Panc1 (cell line): ENCODE data around the gene MAGI2. TPM values are rescaled to one million over a fixed set of nuclear protein-coding genes. Genes with fewer than 3 reads are reported as not detected.

Experiments used
- ATAC-seq: fragments of 200-7000 bp; cut with Tn5 transposase; 2 replicates; pipeline ENCODE4 v1.9.1; 2020; ENCODE audit warnings: mild to moderate bottlenecking, moderate library complexity
- BruUV-seq: library from RNA; stranded (reverse); fragments of 400-500 nt; replicated peaks from 2 replicates; lab custom pipeline; 2021; lab: Mats Ljungman, UMichigan
- CTCF ChIA-PET: fragments of 300-600 bp; sonication (Branson Sonifier 250); formaldehyde crosslinking; loops from one replicate; lab custom pipeline; 2022; ENCODE audit warnings: antibody characterized with exemption; lab: Charles Lee
- POLR2A ChIA-PET: fragments of 300-600 bp; sonication (Branson Sonifier 250); formaldehyde crosslinking; loops from one replicate; lab custom pipeline; 2022; ENCODE audit warnings: antibody characterized with exemption; lab: Charles Lee
- DNase-seq: peaks from one replicate; pipeline ENCODE4 v3.0.0-alpha.2; 2010; ENCODE audit warnings: low read depth, low spot score
- H3K27ac ChIP-seq: 2 replicates; pipeline ENCODE4 v1.5.1; 2011; ENCODE audit warnings: mild to moderate bottlenecking, low read length, inconsistent platforms
- H3K27me3 ChIP-seq: fragments of 200-500 bp; sonication (Bioruptor generic); 2 replicates; pipeline ENCODE4 v1.6.0; 2014; ENCODE audit warnings: low read length, inconsistent platforms; ENCODE audit not compliant: control insufficient read depth, insufficient read depth
- H3K36me3 ChIP-seq: fragments of 200-500 bp; sonication (Bioruptor generic); 2 replicates; pipeline ENCODE4 v1.5.1; 2014; ENCODE audit warnings: inconsistent platforms, mild to moderate bottlenecking, low read length, moderate library complexity; ENCODE audit not compliant: control insufficient read depth, insufficient read depth
- H3K4me1 ChIP-seq: 2 replicates; pipeline ENCODE4 v1.5.1; 2011; ENCODE audit warnings: inconsistent platforms, mild to moderate bottlenecking, low read length, moderate library complexity; ENCODE audit not compliant: control insufficient read depth, insufficient read depth
- H3K4me3 ChIP-seq, 2 experiments: 2 replicates each; pipeline ENCODE4 v1.5.1; 2011 to 2012; ENCODE audit warnings: low read depth in 2 of 2, low read length in 2 of 2, mild to moderate bottlenecking in 2 of 2, inconsistent platforms in 1 of 2, moderate library complexity in 1 of 2
- H3K9me3 ChIP-seq: fragments of 200-500 bp; sonication (Bioruptor generic); 2 replicates; pipeline ENCODE4 v1.5.1; 2014; ENCODE audit warnings: low read depth, mild to moderate bottlenecking, inconsistent platforms, low read length, moderate library complexity; ENCODE audit not compliant: control insufficient read depth, insufficient read depth
- CTCF ChIP-seq: fragments of 450-650 bp; IDR thresholded peaks from 2 replicates; pipeline ENCODE4 v1.5.1; 2017; ENCODE audit warnings: mild to moderate bottlenecking
- POLR2AphosphoS5 ChIP-seq: IDR thresholded peaks from 2 replicates; pipeline ENCODE4 v1.6.1; 2012; ENCODE audit warnings: mild to moderate bottlenecking, low read depth, low read length, moderate library complexity
- REST ChIP-seq, 2 experiments: IDR thresholded peaks; 2 replicates each; pipeline ENCODE4 v1.6.1; 2011 to 2012; ENCODE audit warnings: low read depth in 2 of 2, control low read depth in 1 of 2, low read length in 1 of 2, mild to moderate bottlenecking in 1 of 2, moderate library complexity in 1 of 2; ENCODE audit not compliant: insufficient read depth in 1 of 2
- SIN3A ChIP-seq: IDR thresholded peaks from 2 replicates; pipeline ENCODE4 v1.6.1; 2012; ENCODE audit warnings: low read depth, mild to moderate bottlenecking, low read length, moderate library complexity, borderline replicate concordance; ENCODE audit not compliant: insufficient read depth
- TCF7L2 ChIP-seq: IDR thresholded peaks from 2 replicates; pipeline ENCODE4 v1.6.1; 2011; ENCODE audit warnings: mild to moderate bottlenecking, low read depth, low read length, inconsistent platforms
- in situ Hi-C: cut with HindIII; loops from 2 replicates; pipeline ENCODE4 v1.10.0; 2016; ENCODE audit warnings: low sequenced_read_pairs, low pct_unique_long_range_greater_than_20kb
- intact Hi-C: fragments of 100-400 bp; cut with micrococcal nuclease; formaldehyde crosslinking; loops from one replicate; pipeline ENCODE4 v1.10.0; 2022; ENCODE audit not compliant: unreplicated experiment
- total RNA-seq: library from RNA; stranded (reverse); gene quantifications from one replicate; pipeline ENCODE4 v1.2.1, GENCODE V29; 2021; ENCODE audit not compliant: unreplicated experiment

MAGI2 gene
- total RNA-seq, 1 experiment from 2014 or later = 5.4 TPM

DNA sequence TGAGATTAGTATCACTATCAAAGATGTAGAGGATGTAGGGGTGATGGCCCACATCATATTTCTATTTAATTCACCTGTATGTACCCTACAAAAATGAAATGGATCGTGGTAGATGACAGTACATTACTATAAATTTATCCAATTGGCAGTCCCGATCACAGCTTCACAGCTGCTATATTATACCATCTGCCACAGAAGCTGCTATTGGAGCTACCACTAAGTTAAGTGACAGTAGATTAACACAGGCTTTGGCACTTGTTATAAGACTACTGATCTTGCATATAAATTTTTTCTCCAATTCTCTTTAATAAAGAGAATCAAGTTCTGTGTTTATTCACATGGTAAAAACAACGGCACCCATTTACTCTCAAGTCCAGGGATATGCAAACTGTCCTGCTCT lies 24.9 kb upstream of the MAGI2 start:
- in situ Hi-C loops = no loop called here
- no peaks in the 10 kb centered on the region for H3K4me1 ChIP-seq
- H3K36me3 ChIP-seq = no peaks in the 10 kb centered on the region
- H3K27ac ChIP-seq = no peak overlapping the region
- H3K9me3 ChIP-seq = no peaks in the 10 kb centered on the region
- ChIA-PET CTCF (no interaction called here), POLR2A (no interaction called here)
- DNase-seq = no peak
- no peak for ATAC-seq
- H3K4me3 ChIP-seq = no peak overlapping the region
- H3K27me3 ChIP-seq = no peaks in the 10 kb centered on the region
- intact Hi-C loops = no loop called here
- TF ChIP-seq POLR2AphosphoS5 = no peak
- no peak for TF ChIP-seq CTCF
- no peak for TF ChIP-seq REST (IDR thresholded peaks at IDR 0.05; ENCODE audit: insufficient read depth in 1 of 2, low read depth in 2 of 2, low read length in 1 of 2)
- TF ChIP-seq TCF7L2 = no peak
- TF ChIP-seq SIN3A = no peak
- no TSS peak for BruUV-seq

- Histone ChIP-seq H3K9me3 (no peaks in the 10 kb centered on the region), H3K27ac (no peak overlapping the region), H3K36me3 (no peaks in the 10 kb centered on the region), H3K4me3 (no peak overlapping the region), H3K4me1 (no peaks in the 10 kb centered on the region), H3K27me3 (no peaks in the 10 kb centered on the region)
- intact Hi-C loops = no loop called here
- POLR2A ChIA-PET = no interaction called here
- TF ChIP-seq SIN3A = no peak
- TF ChIP-seq TCF7L2 = no peak
- in situ Hi-C loops = no loop called here
- CTCF ChIA-PET = no interaction called here
- ATAC-seq (no peak), DNase-seq (no peak)
- no TSS peak for BruUV-seq
Observed at GRCh38 chr7:79475455-79475854, 22.0 kb upstream of the MAGI2 start.

DNA sequence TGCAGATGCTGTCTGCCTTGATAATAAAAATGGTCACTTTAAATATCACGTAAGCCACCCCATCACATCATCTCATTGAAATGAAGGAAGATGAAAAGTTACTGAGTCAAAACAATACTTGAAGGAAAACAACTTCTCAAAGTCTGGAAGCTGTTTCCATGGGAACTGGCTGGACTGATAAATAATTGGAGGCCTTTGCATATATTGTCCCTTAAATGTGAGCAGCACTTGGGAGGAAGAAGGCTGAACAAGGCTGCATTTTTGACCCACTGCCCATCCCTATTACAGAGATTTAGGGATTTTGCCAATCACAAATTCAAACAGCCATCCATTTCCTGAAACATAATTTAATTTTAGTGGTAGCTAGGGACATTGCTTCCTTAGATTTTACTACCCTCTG lies 18.2 kb upstream of the MAGI2 start:
- no peaks in the 10 kb centered on the region for H3K27me3 ChIP-seq
- POLR2A ChIA-PET = no interaction called here
- no peak for TF ChIP-seq REST (IDR thresholded peaks at IDR 0.05; ENCODE audit: insufficient read depth in 1 of 2, low read depth in 2 of 2, low read length in 1 of 2)
- TF ChIP-seq POLR2AphosphoS5 = no peak
- no peak for TF ChIP-seq CTCF
- no peak for TF ChIP-seq SIN3A
- TF ChIP-seq TCF7L2 = no peak
- BruUV-seq = no TSS peak
- CTCF ChIA-PET = no interaction called here
- intact Hi-C loops = no loop called here
- H3K9me3 ChIP-seq = no peaks in the 10 kb centered on the region
- no peaks in the 10 kb centered on the region; the same call in 1 of the 2 replicates for H3K36me3 ChIP-seq
- no peak for ATAC-seq
- H3K4me3 ChIP-seq = no peak overlapping the region
- no peak overlapping the region; the same call in 1 of the 2 replicates for H3K27ac ChIP-seq
- no peak for DNase-seq
- no peaks in the 10 kb centered on the region; the same call in 1 of the 2 replicates for H3K4me1 ChIP-seq
- in situ Hi-C loops = no loop called here
